Kidney epithelial cell (primary cell): ENCODE results near the gene ZNF641. TPM values are rescaled to one million over a fixed set of nuclear protein-coding genes. Genes with fewer than 3 reads are reported as not detected.
"Not testable (repeated sequence)": the region's sequence is repeated elsewhere in the genome, so short reads cannot be mapped to it uniquely, and the experiment has no call there.

Experiments
- DNase-seq: peaks from one replicate; pipeline ENCODE4 v3.0.0-alpha.2; 2010; ENCODE audit warnings: low read depth
- H3K27me3 ChIP-seq: 2 replicates; pipeline ENCODE4 v1.6.0; 2011; ENCODE audit warnings: low read length; ENCODE audit not compliant: control insufficient read depth, insufficient read depth
- H3K36me3 ChIP-seq: 2 replicates; pipeline ENCODE4 v1.5.1; 2011; ENCODE audit warnings: low read length; ENCODE audit not compliant: control insufficient read depth, insufficient read depth
- H3K4me3 ChIP-seq: 2 replicates; pipeline ENCODE4 v1.5.1; 2011; ENCODE audit warnings: low read depth, mild to moderate bottlenecking, control low read depth, low read length
- total RNA-seq: library from RNA; depleted of rRNA; stranded (reverse); fragments of >200 nt; gene quantifications from 2 replicates; pipeline ENCODE4 v1.2.3, GENCODE V29; 2015
- TF ChIP-seq, protein P1 (sequence below): IDR thresholded peaks from 2 replicates; pipeline ENCODE4 v1.5.1; 2011; ENCODE audit warnings: mild to moderate bottlenecking, moderate library complexity, low read length, control low read depth, inconsistent platforms; ENCODE audit not compliant: insufficient read depth, poor library complexity, severe bottlenecking

The ZNF641 gene
- total RNA-seq, 1 donor from 2014 or later: 13.5 TPM

DNA sequence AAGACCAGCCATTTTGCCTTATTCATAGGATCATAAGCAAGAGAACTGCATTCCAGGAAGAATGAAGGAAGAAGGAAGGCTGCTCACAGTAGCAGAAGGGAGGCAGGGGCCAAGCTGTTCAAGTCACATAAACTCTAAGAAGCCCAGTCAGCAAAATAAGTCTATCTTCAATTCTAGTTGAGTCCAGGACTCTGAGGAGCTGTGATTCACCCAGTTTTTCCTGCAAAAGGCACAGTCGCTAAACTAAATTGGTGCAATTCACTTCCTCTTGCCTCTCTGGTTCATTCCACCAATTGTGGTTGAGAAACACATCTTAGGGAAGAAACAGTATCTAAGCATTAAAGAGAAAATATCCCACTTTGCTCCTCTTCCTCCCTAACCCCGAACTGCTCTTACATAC is 9.8 kb downstream of the ZNF641 start:
- no peak for DNase-seq
- TF ChIP-seq, protein P1, sequence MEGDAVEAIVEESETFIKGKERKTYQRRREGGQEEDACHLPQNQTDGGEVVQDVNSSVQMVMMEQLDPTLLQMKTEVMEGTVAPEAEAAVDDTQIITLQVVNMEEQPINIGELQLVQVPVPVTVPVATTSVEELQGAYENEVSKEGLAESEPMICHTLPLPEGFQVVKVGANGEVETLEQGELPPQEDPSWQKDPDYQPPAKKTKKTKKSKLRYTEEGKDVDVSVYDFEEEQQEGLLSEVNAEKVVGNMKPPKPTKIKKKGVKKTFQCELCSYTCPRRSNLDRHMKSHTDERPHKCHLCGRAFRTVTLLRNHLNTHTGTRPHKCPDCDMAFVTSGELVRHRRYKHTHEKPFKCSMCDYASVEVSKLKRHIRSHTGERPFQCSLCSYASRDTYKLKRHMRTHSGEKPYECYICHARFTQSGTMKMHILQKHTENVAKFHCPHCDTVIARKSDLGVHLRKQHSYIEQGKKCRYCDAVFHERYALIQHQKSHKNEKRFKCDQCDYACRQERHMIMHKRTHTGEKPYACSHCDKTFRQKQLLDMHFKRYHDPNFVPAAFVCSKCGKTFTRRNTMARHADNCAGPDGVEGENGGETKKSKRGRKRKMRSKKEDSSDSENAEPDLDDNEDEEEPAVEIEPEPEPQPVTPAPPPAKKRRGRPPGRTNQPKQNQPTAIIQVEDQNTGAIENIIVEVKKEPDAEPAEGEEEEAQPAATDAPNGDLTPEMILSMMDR: no peak
- Histone ChIP-seq H3K27me3 (no peaks in the 10 kb centered on the region), H3K36me3 (no peaks in the 10 kb centered on the region), H3K4me3 (no peak overlapping the region)

DNA sequence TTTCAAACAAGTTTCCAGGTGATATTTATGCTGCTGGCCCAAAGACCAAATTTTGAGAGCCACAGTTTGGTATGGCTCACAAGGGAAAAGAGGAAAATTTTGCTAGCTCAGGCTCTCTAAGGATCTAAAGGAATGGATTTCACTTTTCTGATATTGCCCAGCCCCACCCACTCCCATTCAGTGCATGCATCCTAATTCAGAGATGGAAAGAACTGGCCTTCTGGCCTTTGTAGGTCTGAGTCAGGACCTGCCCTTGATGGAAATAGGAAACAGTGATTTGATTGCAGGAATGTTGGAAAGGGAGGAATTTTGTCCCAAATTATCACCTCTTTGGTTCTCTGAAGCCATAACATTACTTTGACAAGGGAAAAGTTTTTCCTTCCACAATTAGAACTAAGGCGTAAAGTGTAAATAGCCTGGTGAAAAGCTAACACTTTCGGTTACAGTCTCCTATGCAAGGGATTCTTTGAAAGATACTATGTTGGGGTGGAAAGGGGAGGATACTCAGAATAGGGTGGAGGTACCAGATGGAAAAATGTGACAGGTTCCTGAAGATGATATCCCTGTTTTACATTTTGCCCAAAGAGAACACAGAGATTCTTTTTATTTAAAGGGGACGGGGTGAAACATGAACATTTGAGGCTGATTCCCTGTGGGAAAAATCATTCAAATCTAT is 11.1 kb downstream of the ZNF641 start:
- Histone ChIP-seq H3K4me3 (no peak overlapping the region), H3K27me3 (no peaks in the 10 kb centered on the region), H3K36me3 (no peaks in the 10 kb centered on the region)
- TF ChIP-seq, protein P1: no peak
- no peak for DNase-seq

DNA sequence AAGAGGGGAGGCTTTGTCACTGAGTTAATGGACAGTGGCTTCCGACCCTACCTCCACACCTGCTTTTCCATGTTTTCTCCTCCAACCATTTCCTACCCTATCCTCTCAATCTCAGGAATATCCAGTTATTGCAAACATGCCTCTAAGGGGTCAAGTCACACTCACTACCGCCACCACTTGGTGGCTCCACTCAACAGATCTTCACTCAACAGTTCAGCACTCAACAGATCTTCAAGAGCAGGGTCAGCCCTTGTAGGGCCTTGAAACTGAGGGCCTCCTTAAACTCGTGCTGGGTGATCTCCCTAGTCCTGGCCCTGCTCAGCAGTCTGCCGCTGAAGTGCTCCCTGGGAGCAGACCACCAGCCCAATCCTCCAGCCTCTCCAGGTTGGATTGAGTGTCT is 14.2 kb downstream of the ZNF641 start:
- TF ChIP-seq, protein P1: peak; percentile 10
- DNase-seq: no peak
- no peak overlapping the region for H3K4me3 ChIP-seq
- no peaks in the 10 kb centered on the region for H3K27me3 ChIP-seq
- no peaks in the 10 kb centered on the region for H3K36me3 ChIP-seq

DNA sequence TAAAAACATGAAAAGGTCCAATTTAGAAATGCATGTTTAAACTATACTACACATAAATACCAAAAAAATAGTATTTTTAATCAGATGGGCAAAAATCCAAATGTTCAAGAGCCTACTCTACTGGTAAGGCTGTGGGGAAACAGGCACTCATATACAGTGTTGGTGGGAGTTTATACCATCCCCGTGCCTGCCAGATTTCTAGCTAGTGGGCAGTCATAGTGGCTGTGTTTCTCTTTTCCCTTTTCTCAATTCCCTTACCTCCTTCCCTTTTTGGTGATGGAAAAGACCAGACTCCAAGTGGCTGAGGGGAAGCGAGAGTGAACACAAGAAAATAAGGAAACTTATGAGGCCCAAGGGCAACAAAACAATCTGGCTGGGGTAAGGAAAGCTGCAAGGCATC is 14.7 kb downstream of the ZNF641 start:
- no peak for DNase-seq
- Histone ChIP-seq H3K36me3 (no peaks in the 10 kb centered on the region), H3K4me3 (no peak overlapping the region), H3K27me3 (no peaks in the 10 kb centered on the region)
- TF ChIP-seq, protein P1: no peak

DNA sequence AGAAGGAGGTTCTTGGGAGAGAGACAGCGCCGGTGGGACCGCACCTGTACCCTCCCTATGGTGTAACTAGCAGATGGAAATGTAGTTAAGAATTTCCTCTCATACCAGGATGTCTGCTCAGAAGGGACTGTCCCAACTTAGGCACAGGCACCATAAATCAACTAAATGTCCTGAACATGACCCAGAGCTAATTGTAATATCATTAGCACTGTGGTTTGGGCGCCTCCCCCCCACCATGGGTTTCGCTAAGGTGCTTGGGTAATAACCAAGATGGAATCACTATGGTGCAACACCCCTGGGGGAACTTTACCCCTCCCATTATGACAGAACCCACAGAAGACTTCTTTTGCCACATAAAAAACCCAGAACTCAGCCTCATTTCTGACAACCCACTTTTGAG is 15.9 kb downstream of the ZNF641 start:
- H3K36me3 ChIP-seq: no peaks in the 10 kb centered on the region
- TF ChIP-seq, protein P1: no peak
- DNase-seq: no peak
- no peaks in the 10 kb centered on the region for H3K27me3 ChIP-seq
- no peak overlapping the region for H3K4me3 ChIP-seq

DNA sequence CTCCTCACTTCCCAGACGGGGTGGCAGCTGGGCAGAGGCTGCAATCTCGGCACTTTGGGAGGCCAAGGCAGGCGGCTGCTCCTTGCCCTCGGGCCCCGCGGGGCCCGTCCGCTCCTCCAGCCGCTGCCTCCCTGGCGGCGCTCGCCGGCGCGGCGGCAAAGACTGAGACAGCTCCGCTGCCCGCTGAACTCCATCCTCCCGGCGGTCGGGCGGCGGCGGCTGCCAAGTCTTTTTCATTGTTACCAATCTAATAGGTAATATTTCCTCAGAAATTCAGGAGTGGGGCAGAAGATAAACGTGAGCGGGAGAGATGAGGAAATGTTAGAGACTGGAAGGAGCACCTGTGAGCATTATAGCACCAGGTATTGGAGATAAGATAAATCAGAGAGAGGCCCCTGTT is 17.0 kb downstream of the ZNF641 start:
- not testable (repeated sequence) for H3K4me3 ChIP-seq, DNase-seq, H3K27me3 ChIP-seq, H3K36me3 ChIP-seq
